GM13976 (cell line): ENCODE measurements around the gene TMEM250.
"Not testable (repeated sequence)": the region's sequence is repeated elsewhere in the genome, so short reads cannot be mapped to it uniquely, and the experiment has no call there.

ENCODE experiments used
- DNase-seq: peaks from one replicate; pipeline ENCODE4 v3.0.0; 2012; ENCODE audit warnings: low spot score
- CTCF ChIP-seq: IDR thresholded peaks from 2 replicates; pipeline ENCODE4 v1.5.1; 2012; ENCODE audit warnings: borderline replicate concordance, mild to moderate bottlenecking; ENCODE audit not compliant: insufficient read depth; ENCODE audit errors: extremely low read depth, missing control alignments, control extremely low read depth
- in situ Hi-C: fragments of 300-500 bp; cut with MboI; formaldehyde crosslinking; loops from one replicate; pipeline ENCODE4 v1.12.0; 2022; ENCODE audit warnings: low sequenced_read_pairs, mixed read lengths, inconsistent platforms; ENCODE audit not compliant: unreplicated experiment

The TMEM250 gene

DNA sequence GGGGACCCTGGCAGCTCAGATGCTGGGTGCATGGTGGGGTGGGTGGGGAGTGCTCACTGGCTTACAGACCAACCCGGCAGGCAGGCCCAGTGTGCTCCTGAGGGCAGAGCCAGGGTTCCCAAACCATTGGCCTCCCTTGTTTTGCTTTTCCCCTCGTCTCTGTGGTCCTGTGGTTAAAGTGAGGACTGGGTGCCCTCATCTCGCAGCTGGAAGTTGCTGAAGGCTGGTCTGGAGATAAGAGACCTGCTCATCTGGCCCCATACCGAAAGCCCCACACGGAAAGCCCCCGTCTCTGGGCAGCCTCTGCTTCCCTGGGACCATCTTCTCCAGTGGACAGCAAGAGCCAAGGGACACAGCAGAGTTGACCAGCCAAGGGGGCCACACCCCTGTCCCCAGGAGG lies 13.8 kb downstream of the TMEM250 start:
- no peak for DNase-seq
- in situ Hi-C loops: no loop called here
- no peak for TF ChIP-seq CTCF

- in situ Hi-C loops: no loop called here
- no peak for DNase-seq
- no peak for TF ChIP-seq CTCF
Observed at GRCh38 chr9:136104488-136104800, 14.2 kb downstream of the TMEM250 start.

DNA sequence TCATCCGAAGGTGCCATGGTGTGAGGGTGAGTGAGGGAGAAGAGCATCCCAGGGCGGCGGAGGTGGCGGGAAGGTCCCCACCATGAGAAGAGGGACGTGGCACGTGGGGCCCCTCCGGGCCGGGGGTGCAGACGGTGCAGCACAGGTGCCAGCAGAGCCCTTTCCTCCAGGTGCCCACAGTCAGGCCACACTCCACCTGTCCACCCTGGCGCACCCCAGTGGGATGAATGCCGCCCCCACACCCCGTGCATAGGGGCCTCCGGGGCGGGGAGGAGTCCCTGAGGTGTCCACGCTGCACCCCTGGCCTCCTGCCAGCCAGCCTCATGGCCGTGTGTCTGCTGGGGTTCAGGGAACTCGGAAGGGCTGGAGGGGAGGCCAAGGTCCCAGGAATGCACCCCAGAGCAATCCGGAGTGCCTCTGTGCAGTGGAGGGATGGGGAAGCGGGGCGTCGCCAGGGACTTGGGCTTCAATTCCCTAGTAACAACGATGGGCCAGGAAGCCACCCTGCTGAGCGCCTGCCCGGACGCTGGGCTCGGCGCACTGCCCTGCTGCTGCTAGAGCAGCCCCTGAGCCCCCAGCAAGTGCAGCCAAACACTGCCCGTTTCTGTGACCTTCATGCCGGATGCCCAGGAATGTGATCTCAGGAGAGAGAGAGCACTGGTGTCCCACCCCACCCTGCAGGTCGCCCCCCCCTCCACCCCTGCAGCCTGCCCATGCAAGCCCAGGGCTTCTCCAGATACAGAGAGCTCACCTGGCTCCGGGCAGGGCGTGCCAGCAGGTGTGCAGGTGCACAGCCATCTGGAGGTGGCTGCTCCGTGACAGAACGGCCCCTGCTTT lies 14.8 kb downstream of the TMEM250 start:
- TF ChIP-seq CTCF: no peak
- DNase-seq: no peak
- in situ Hi-C loops: no loop called here

DNA sequence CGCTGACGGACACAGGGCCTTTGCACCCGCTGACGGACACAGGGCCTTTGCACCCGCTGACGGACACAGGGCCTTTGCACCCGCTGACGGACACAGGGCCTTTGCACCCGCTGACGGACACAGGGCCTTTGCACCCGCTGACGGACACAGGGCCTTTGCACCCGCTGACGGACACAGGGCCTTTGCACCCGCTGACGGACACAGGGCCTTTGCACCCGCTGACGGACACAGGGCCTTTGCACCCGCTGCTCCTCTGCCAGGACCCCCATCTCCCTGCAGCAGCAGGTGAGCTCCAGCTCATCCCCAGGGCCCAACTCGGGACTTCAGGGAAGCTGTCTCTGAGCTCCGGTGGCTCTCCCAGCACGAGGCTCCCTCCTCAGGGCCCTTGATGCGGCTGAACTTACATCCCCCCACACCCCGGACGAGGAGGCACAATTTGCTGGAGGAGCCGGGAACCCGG lies 17.0 kb downstream of the TMEM250 start:
- DNase-seq, in situ Hi-C loops: not testable (repeated sequence)

DNA sequence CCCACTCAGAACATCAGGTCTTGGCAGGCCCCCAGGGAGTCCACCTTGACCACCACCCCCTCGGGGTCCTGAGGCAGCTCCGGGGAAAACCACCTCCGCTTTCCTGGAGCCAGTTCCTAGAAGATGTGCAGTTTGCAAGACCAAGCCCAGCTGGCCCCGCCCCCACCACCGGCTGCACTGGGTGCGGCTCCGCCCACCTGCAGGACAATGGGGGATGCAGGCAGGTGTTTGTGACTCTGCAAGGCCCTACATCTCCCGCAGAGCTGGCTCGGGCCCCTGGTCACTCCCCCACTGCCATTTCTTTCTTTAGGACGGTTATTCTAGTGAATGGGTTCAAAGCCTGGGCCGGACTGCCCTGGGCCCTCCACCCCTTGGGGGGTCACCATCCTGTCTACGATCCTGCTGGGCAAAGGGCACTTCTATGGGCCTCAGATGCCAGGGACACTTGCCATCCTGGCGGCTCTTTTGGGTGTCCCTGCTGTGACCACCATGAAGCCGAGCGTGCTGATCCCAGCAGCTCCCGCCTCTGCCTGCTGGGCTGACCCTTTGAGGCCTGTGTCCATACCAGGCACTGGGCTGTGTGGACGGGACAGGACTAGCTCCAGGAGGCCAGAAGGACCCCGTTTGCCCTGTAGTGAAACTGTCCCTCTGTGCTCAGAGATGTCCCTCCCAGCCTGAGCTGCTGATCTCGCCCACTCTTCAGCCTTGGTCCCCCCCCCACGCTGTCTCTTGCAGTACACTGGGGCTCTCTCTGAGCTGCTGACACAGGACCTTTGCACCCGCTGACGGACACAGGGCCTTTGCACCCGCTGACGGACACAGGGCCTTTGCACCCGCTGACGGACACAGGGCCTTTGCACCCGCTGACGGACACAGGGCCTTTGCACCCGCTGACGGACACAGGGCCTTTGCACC lies 17.7 kb downstream of the TMEM250 start:
- in situ Hi-C loops: no loop called here
- DNase-seq: no peak
- TF ChIP-seq CTCF: no peak

GRCh38 chr9:136099542-136099941 lies 19.1 kb downstream of the TMEM250 start:
- DNase-seq: no peak

More at GRCh38 chr9:136099542-136099941, 19.1 kb downstream of the TMEM250 start:
- in situ Hi-C loops: no loop called here
- no peak for TF ChIP-seq CTCF
